Stimulated activated CD4-positive, alpha-beta T cell treated with anti-CD3 and anti-CD28 coated beads, Interleukin-4, amount 100 ng/mL, for 1 hour (primary cell): ENCODE results near the gene PIBF1.

Experiments
- DNase-seq: peaks from one replicate; pipeline ENCODE4 v3.0.0-alpha.2; 2020

Gene PIBF1

GRCh38 chr13:73063166-73063565 lies 281.2 kb downstream of the PIBF1 start:
- no peak for DNase-seq

- DNase-seq = no peak
Measured at GRCh38 chr13:73065036-73065435, 283.1 kb downstream of the PIBF1 start.

- DNase-seq = no peak
Measured at GRCh38 chr13:73065665-73066340, 283.9 kb downstream of the PIBF1 start.
